Endothelial cell of umbilical vein (primary cell): ENCODE data around the gene ARHGAP27.

ENCODE experiments used
- CTCF ChIP-seq, 2 donors: IDR thresholded peaks; 1 replicate in 1 of 2; 2 replicates in 1 of 2; pipeline ENCODE4 v1.5.1; 2011; ENCODE audit warnings: low read length in 2 of 2, mild to moderate bottlenecking in 2 of 2, moderate library complexity in 2 of 2, control low read depth in 1 of 2, inconsistent platforms in 1 of 2, low read depth in 1 of 2; ENCODE audit not compliant: insufficient read depth in 1 of 2; ENCODE audit errors: extremely low read depth in 1 of 2
- EZH2 ChIP-seq: IDR thresholded peaks from 2 replicates; pipeline ENCODE4 v1.6.1; 2012; ENCODE audit warnings: borderline replicate concordance, low read depth, mild to moderate bottlenecking, moderate library complexity, low read length, inconsistent platforms; ENCODE audit not compliant: severe bottlenecking
- GATA2 ChIP-seq: IDR thresholded peaks from 2 replicates; pipeline ENCODE4 v1.7.0; 2011; ENCODE audit warnings: low read depth, mild to moderate bottlenecking, moderate library complexity, mixed read lengths, low read length; ENCODE audit not compliant: insufficient read length, insufficient read depth
- POLR2A ChIP-seq: IDR thresholded peaks from 2 replicates; pipeline ENCODE4 v1.6.1; 2012; ENCODE audit warnings: low read depth, mild to moderate bottlenecking, control low read depth, low read length
- POLR2AphosphoS5 ChIP-seq: IDR thresholded peaks from 2 replicates; pipeline ENCODE4 v1.6.1; 2012; ENCODE audit warnings: low read depth, mild to moderate bottlenecking, control low read depth, low read length, moderate library complexity; ENCODE audit not compliant: insufficient read depth
- TF ChIP-seq, protein P1 (sequence below): IDR thresholded peaks from 2 replicates; pipeline ENCODE4 v1.6.1; 2011; ENCODE audit not compliant: insufficient read depth, insufficient read length

DNA sequence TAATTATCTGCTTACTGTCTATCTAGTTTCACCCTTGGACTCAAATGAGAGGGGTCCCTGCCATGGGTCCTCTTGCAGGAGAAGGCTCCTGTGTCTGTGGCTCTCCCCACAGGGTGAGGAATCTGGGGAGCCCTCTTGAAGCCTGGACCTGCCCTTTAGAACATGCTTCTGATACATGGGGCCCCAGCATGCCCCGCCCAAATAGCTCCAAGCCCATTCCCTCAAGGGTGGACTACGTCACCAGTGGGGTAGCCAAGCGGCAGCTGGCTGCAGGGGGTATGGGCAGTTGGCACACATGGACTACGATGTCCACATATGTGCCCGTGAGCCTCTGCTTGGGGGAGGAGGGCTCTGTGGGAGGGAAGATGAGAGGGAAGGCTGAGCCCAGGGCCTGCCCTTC lies 39.3 kb downstream of the ARHGAP27 start:
- TF ChIP-seq CTCF (IDR thresholded peaks at IDR 0.05; ENCODE audit: extremely low read depth in 1 of 2, insufficient read depth in 1 of 2, low read depth in 1 of 2, low read length in 2 of 2) (no peak), POLR2A (no peak), GATA2 (no peak), POLR2AphosphoS5 (no peak), EZH2 (no peak)
- TF ChIP-seq, protein P1, sequence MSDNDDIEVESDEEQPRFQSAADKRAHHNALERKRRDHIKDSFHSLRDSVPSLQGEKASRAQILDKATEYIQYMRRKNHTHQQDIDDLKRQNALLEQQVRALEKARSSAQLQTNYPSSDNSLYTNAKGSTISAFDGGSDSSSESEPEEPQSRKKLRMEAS: no peak
